Osteocyte (in vitro differentiated cells): ENCODE measurements around the gene KCNJ5. TPM values are rescaled to one million over a fixed set of nuclear protein-coding genes. Genes with fewer than 3 reads are reported as not detected.

Experiments used
- DNase-seq: peaks from one replicate; pipeline ENCODE4 v3.0.0; 2021; ENCODE audit warnings: mixed read lengths; ENCODE audit not compliant: unreplicated experiment; ENCODE audit errors: extremely low spot score
- H3K27ac Mint-ChIP-seq: one replicate; pipeline ENCODE4 v1.8.0; 2021; ENCODE audit warnings: mild to moderate bottlenecking, mixed read lengths; ENCODE audit not compliant: unreplicated experiment
- H3K27me3 Mint-ChIP-seq: one replicate; pipeline ENCODE4 v1.8.0; 2021; ENCODE audit warnings: mixed read lengths; ENCODE audit not compliant: unreplicated experiment
- H3K36me3 Mint-ChIP-seq: one replicate; pipeline ENCODE4 v1.8.0; 2021; ENCODE audit warnings: mixed read lengths; ENCODE audit not compliant: unreplicated experiment
- H3K4me1 Mint-ChIP-seq: one replicate; pipeline ENCODE4 v1.8.0; 2021; ENCODE audit warnings: mixed read lengths; ENCODE audit not compliant: unreplicated experiment
- H3K4me3 Mint-ChIP-seq: one replicate; pipeline ENCODE4 v1.8.0; 2021; ENCODE audit warnings: mild to moderate bottlenecking, moderate library complexity, mixed read lengths; ENCODE audit not compliant: unreplicated experiment
- H3K9me3 Mint-ChIP-seq: one replicate; pipeline ENCODE4 v1.8.0; 2021; ENCODE audit warnings: mixed read lengths; ENCODE audit not compliant: unreplicated experiment
- total RNA-seq: library from RNA; stranded (reverse); gene quantifications from 2 replicates; pipeline ENCODE4 v1.2.1, GENCODE V29; 2021
- TF ChIP-seq, protein P1 (sequence below): fragments of 200-600 bp; sonication (generic); IDR thresholded peaks from 2 replicates; pipeline ENCODE4 v1.5.0; 2021; ENCODE audit warnings: antibody characterized with exemption, mild to moderate bottlenecking, moderate library complexity

Gene KCNJ5
- total RNA-seq, 1 donor from 2014 or later, result not detected

DNA sequence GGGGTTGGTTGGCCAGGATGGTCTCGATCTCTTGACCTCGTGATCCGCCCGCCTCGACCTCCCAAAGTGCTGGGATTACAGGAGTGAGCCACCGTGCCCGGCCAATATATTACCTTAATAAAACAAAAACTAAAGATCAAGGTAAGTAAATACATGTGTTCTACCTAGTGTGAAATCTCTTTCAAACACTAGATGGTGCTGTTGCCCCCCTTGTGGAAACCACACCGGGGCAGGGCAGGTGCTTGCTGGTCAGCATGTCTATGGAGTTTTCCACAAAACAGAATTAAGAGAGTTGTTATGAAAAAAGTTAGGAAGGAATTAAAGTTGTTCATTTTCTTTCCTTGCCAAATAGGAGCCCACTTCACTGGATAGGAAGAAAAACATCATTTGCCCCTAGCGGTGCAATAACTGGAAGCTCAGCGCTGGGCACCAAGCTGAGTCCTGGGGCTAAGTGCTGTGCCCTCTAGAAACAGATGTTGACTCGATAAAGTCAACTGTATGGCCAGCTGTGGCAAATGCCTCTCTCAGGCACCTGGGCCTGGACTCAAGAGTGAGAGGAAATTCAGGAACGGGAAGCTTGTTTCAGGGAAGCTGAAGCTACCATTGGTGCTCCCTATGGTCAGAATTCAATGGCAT, 6.3 kb upstream of the KCNJ5 start:
- DNase-seq, result no peak
- Mint-ChIP-seq H3K36me3 (no peaks in the 10 kb centered on the region), H3K9me3 (no peaks in the 10 kb centered on the region), H3K27ac (no peak overlapping the region), H3K4me3 (no peak overlapping the region), H3K27me3 (peaks cover 78% of the 10 kb centered on the region), H3K4me1 (no peaks in the 10 kb centered on the region)
- TF ChIP-seq, protein P1, sequence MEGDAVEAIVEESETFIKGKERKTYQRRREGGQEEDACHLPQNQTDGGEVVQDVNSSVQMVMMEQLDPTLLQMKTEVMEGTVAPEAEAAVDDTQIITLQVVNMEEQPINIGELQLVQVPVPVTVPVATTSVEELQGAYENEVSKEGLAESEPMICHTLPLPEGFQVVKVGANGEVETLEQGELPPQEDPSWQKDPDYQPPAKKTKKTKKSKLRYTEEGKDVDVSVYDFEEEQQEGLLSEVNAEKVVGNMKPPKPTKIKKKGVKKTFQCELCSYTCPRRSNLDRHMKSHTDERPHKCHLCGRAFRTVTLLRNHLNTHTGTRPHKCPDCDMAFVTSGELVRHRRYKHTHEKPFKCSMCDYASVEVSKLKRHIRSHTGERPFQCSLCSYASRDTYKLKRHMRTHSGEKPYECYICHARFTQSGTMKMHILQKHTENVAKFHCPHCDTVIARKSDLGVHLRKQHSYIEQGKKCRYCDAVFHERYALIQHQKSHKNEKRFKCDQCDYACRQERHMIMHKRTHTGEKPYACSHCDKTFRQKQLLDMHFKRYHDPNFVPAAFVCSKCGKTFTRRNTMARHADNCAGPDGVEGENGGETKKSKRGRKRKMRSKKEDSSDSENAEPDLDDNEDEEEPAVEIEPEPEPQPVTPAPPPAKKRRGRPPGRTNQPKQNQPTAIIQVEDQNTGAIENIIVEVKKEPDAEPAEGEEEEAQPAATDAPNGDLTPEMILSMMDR, result peak; percentile 86

DNA sequence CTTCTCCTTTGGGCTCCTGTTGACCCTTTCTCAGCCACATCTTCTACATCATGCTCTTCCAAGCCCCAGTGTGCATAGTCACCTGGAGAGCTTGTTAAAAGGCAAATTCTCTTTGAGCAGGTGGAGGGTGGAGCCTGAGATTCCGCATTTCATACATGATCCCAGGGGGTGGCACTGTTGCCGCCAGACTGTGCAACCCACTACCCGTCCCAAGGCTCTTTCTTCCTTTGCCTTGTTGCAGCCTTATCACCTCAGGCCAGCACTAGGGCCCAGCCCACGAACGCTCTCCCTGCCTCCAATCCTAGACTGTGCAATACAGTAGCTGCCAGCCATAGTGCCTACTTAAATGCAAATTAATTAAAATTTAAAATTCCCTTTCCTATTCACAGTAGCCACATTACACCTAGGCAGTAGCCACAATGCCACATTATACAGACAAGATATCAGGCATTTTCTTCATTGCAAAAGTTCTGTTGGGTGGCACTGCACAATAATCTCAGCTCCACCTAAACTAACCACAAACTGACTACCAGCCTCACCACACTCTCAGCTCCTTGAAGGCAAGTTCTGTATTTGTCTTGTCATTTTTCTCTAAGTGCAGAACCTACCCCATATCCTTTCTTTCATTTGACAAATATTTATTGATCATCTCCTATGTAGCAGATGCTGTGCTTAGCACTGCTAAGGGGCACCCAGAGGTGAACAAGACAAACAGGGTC, 4.6 kb upstream of the KCNJ5 start:
- H3K9me3 Mint-ChIP-seq, result no peaks in the 10 kb centered on the region
- peaks cover 68% of the 10 kb centered on the region for H3K27me3 Mint-ChIP-seq
- no peak for DNase-seq
- no peak overlapping the region for H3K27ac Mint-ChIP-seq
- peaks cover 1% of the 10 kb centered on the region for H3K4me1 Mint-ChIP-seq
- TF ChIP-seq, protein P1, result peak; percentile 39
- H3K36me3 Mint-ChIP-seq, result no peaks in the 10 kb centered on the region
- no peak overlapping the region for H3K4me3 Mint-ChIP-seq

DNA sequence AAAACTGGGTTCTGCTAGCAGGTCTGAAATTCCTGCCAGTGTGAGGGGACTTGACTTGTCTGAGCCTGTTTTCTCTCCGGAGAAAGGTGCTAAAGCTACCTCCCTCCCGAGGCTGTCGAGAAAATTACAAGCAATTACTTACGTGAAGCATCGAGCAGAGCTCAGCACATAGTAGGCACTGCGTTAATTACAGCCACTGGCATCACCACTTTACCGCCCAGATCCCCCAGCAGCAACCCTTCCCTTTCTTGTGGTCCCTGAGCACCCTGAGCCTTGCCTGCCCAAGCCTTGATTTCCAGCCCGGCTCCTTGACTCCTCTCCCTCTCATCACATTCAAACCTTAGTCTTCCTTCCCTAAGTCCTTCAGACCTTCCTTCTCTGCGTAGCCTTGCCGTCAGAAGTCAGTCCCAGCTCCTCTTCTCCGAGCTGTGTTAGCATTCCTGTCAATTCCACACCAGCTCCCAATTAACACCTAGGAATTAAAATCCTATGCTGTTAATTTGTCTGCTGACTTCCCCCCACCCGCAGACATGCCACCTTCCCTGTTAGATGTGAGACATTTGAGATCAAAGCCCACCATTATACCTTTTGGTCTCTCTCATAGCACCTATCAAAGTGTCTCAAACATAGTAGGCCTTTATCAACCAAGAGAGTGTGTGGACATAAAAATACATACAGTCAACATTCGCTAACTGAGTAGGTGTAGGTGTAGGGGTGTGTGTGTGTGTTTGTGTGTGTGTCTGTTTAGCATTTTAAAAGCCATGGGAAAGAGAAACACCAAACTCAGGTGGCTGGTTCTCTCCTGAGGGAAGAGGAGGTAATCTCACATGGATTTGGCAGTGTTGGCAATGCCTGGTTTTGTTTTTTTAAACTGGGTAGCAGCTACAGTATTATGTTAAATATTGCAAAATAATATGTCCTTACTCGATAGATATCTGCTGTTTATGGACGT, 2.8 kb upstream of the KCNJ5 start:
- Mint-ChIP-seq H3K27ac (no peak overlapping the region), H3K4me3 (no peak overlapping the region), H3K36me3 (no peaks in the 10 kb centered on the region), H3K9me3 (no peaks in the 10 kb centered on the region), H3K4me1 (peaks cover 1% of the 10 kb centered on the region), H3K27me3 (peaks cover 54% of the 10 kb centered on the region)
- TF ChIP-seq, protein P1, result no peak
- no peak for DNase-seq

DNA sequence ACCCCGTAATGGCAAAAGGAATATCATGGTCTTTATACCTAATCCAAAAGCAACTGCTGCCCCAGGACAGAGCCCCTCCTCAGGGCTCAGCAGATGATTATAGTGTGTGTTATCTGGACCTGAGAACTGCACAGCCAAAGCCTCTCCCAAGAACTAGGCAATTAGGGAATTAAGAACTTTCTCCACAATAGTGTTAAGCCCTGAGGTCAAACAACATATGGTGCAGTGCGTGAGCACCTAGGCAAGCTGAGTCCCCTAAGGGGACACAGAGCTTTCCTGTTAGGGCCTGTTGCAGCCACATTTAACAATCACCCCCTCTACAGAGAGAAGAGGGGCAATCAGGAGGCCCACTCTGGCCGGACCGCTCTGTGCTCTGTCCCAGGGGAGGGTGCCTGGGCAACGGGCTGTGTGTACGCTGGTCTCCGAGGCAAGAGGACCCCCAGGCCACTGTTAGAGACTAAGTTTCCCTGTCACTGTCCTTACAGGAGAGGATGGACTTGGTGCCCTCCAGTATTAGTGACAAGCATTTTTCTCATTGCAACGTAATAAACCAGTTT, 1.4 kb upstream of the KCNJ5 start:
- H3K4me3 Mint-ChIP-seq, result no peak overlapping the region
- H3K27ac Mint-ChIP-seq, result no peak overlapping the region
- H3K9me3 Mint-ChIP-seq, result no peaks in the 10 kb centered on the region
- H3K27me3 Mint-ChIP-seq, result peaks cover 48% of the 10 kb centered on the region
- peaks cover 1% of the 10 kb centered on the region for H3K4me1 Mint-ChIP-seq
- TF ChIP-seq, protein P1, result no peak
- no peak for DNase-seq
- H3K36me3 Mint-ChIP-seq, result no peaks in the 10 kb centered on the region
